HS-5 (cell line): ENCODE results near the gene PLA2G4F.

Experiments used
- DNase-seq: peaks from one replicate; pipeline ENCODE4 v3.0.0-alpha.2; 2012; ENCODE audit warnings: low read depth

PLA2G4F gene

DNA sequence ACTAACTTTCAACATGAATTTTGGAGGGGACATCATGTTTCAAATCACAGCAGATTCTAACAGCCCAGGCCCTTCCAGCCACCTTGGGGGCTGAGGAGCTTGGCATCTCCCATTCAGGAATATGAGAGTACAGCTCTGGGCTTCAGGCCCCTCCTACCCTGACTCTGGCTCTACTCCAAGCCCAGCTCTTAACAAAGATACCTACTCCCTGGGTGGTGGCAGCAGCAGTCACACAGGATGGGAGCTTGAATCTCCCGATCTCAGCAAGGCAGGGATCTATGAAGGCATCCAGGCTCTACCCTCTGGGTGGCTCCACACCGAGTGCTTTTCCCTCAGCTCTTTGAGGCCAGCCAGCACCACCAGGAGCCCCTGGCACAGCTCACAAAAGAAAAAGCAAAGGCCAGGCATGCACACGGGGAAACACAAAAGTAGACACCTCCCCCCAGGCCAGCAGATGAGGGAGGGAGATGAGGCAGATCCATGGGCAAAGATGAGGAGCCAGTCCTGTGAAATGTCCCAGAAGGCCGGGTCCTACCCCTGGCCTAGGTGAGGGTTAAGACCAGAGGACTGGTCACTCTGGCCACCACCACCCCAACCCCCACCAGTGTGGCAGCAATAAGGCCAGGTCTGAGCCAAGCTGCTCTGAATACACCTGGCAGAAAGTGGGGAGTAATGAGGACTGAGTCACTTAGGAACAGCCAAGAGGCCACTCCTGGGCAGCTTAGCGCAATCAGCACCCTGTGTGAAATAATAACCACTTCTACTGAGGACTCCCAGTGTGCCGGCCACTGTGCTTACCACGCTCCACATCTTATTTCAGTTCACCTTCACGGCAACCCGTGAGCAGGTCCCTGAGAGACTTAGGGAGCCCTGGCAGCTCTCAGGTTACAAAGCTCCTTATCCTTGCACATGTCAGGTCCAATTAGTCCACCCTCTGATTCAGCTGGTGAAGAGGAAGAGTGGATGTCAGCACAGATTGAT lies 24.3 kb downstream of the PLA2G4F start:
- no peak for DNase-seq

DNA sequence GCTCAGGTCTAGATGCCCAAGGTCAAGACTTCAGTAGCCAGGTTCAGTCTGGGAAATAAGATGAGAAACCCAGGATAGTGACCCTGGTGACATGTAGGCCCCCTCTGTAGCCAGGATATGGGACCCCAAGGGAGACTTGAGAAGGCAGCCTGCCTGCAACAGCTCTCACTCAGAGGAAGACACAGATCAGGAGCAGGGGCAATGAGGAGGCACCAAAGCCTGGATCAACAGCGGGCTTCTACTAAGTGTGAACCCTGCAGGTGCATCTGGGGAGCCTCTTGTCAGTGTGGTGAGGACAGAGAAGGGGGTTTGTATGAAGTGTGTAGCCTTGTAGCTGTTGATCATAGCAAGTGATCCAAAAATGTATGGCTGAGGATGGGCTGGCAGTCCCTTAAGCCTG lies 25.4 kb downstream of the PLA2G4F start:
- no peak for DNase-seq

DNA sequence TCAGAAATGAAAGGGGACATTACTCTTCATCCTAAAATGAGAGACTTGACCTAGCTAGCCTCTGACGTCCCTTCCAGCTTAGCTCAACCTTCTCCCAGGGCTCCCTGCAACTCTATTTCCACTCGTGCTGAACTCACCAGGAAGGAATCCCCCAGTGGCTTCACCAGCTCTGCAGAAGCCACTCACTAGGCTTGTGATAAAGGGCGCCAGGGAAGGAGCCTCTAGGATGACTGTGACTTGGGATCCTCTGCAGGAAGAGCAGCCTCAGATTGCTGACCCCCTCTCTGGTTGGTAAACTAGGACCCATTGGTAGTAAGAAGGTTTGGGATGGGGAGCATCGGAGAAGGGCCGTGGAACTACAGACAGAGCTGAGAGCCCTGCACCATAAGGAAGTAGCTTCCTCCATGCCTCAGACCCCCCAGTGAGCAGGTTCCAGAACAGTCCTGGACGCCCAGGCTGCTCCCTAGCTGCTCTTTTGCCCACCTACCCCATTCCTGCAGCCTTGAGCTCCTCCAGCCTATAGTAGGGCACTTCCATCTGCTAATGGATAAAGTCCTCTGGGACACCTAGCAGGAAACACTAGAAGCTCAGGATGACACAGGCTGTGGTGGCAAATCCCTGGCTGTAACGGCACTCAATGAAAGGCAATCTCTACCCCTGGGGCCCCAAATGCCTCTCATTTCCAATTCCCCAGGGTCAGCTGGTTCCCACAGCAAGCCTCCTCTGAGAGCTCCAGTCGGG lies 26.0 kb downstream of the PLA2G4F start:
- no peak for DNase-seq

DNA sequence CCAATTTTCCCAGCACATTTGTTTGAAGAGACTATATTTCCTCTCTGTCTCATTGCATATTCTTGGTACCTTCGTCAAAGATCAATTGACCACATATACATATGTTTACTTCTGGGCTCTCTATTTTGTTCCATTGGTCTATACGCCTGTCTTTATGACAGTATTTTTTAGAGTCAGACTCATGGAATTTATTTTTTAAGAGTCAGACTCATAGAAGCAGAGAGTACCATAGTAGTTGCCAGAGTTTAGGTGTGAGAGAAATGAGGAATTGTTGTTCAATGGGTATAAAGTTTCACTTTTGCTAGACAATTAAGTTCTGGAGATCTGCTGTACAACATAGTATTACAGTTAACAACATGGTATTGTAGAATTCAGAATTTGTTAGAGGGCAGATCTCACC lies 27.1 kb downstream of the PLA2G4F start:
- peak; percentile 25 for DNase-seq

DNA sequence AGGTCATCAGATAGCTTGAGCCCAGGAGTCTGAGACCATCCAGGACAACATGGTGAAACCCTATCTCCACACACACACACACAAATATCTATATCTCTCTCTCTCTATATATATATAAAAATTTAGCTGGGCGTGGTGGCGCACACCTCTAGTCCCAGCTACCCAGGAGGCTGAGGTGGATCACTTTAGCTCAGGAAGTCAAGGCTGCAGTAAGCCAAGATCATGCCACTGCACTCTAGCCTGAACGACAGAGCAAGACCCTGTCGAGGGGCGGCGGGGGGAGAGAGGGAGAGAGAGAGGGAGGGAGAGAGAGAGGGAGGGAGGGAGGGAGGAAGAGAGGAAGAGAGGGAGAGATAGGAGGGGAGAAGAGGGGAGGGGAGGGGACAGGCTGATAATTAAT lies 28.0 kb downstream of the PLA2G4F start:
- DNase-seq, result no peak

DNA sequence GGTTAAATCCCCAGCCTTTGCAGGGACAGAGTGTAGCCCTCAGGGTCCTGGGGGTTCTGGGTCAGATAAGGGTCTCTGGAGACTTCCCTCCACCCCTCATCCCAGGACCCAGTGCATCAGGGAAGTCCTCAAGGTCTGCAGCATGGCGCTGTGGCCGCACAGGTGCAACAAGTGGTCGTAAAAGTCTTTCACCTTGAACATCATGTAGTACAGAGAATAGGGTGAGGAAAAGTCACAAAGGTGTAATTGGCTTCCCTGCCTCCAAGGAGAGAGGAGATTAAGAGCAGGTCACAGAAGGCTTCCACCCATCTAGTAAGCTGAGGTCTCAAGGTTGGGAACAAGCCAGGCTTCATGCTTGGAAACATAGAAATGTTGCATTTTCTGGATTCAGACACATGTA lies 32.9 kb downstream of the PLA2G4F start:
- no peak for DNase-seq

GRCh38 chr15:42121682-42122081 lies 34.8 kb downstream of the PLA2G4F start:
- DNase-seq, result no peak

- DNase-seq, result no peak
Observed at GRCh38 chr15:42121021-42121420, 35.4 kb downstream of the PLA2G4F start.

DNA sequence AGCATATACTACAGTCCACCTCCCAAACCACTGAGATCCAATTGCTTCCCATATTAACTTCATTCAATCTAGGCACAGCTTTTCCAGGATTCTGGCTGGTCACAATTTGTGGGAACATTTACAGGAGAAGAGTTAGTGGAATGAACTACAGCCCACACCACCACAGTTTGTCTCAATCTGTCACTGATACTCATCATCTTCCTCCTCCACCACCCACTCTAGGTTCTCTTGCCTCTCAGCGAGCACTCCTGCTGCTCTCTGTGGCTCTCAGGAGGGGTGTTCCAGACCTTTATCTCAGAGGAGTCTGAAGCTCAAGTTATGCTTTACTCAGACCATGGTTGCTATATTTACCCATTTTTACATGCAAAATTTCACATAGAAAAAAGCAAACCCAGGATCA lies 36.2 kb downstream of the PLA2G4F start:
- no peak for DNase-seq

- DNase-seq, result no peak
Observed at GRCh38 chr15:42119446-42119760, 37.0 kb downstream of the PLA2G4F start.

DNA sequence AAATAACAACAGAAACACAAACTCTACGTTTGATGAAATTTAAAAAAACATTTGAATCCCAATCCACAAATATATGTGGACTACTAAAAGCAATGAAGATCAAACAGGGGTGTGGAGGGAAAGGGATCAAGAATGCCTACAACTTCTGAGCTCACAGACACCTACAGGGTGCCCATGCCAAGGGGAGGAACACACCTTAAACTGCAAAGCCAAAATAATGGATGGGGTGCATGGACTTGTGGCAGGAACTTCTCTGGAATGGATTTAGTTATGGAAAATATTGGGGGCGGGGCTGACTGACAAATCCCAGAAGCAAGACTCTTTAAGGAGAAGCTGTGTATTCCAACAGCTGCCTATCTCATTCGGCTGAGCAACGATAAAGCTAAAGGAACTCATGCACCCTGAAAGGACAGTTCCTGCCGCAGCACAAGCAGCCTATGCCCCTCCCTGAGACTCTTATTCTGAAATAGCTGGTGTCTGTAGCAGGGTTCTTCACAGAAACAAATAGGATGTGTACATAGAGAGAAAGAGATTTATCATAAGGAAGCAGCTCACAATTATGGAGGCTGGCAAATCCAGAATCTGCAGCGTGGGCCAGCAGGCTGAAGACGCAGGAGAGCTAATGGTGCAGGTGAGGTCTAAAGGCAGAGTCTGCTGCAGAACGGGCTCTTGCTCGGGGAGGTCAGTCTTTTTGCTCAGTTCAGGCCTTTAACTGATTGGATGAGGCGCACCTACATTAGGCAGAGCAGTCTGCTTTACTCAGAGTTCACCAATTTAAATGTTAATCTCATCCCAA lies 37.6 kb downstream of the PLA2G4F start:
- no peak for DNase-seq

- no peak for DNase-seq
Observed at GRCh38 chr15:42111924-42112323, 44.5 kb downstream of the PLA2G4F start.

DNA sequence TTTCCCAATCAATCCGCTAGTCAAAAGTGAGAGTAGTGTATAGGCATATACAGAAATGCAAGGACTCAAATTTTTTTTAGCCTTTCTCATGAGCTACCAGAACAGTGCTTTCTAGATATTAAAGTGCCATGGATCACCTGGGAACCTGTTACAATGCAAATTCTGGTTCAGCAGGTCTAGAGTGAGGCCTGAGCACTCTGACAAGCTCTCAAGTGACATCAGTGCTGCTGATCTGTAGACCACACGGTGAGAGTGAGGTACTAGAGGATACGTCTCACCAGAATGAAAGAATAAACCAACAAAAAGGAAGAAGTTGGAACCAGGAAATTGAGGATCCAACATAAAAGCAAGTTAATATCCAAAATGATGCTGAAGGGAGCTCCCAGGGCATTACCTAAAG lies 46.1 kb downstream of the PLA2G4F start:
- no peak for DNase-seq

DNA sequence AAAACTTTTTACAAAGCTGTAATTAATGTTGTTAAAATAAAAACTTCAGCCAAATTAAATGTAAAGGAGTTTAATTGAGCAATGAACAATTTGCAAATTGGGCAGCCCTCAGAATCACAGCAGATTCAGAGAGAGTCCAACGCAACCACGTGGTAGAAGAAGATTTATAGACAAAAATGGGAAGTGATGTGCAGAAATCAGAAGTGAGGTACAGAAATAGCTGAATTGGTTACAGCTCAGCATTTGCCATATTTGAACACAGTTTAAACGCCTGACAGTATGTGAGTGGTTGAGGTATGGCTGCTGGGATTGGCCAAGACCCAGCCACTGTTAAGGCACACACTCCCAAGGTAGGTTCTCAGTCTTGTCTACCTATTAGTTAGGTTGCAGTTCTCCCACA lies 47.6 kb downstream of the PLA2G4F start:
- no peak for DNase-seq

DNA sequence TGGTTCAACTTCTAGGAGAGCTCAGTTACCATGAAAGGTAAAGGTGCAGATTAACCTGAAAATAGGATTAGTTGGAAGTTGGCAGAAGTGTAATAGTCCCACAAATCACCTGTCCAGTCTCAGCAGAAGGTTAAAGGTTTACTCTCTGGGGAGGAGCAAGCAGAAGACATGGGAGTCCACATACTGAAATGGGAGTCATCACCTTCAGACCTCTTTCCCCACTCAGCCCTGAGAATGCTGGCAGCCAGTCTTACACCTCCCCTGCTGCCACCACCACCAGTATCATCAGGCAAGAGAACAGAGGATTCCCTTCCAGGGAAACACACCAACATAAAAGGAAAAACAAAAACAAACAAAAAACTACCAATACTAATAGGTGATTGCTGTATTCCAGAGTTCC lies 48.2 kb downstream of the PLA2G4F start:
- no peak for DNase-seq

DNA sequence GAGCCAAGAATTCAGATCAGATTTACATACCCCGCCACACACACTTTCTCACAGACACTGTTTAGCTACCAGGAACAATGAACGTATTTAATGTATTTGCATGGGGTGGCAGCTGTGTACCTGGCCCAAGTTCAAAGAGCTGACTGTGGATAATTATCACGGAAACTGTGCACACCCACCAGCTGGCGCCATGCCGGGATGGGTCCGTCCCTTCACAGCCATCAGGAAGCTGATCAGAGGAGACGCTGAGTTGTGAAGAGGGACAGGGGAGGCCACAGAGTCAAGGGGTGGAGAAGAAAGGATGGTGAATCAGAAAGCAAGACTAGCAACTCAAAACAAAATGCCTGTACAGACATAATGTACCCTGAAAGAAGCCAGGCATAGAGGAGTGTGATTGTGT lies 49.0 kb downstream of the PLA2G4F start:
- no peak for DNase-seq

DNA sequence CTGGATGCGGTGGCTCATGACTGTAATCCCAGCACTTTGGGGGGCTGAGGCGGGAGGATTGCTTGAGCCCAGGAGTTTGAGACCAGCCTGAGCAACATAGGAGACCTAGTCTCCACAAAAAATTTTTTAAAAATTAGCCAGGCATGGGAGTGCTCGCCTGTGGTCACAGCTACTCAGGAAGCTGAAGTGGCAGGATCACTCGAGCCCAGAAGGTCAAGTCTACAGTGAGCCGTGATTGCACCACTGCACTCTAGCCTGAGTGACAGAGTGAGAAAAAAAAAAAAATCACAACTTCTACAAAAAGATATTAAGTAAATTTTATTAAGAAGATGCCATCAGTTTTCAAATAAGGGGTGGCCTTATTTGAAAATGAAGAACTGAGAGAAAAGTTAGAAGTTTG lies 50.1 kb downstream of the PLA2G4F start:
- no peak for DNase-seq

DNA sequence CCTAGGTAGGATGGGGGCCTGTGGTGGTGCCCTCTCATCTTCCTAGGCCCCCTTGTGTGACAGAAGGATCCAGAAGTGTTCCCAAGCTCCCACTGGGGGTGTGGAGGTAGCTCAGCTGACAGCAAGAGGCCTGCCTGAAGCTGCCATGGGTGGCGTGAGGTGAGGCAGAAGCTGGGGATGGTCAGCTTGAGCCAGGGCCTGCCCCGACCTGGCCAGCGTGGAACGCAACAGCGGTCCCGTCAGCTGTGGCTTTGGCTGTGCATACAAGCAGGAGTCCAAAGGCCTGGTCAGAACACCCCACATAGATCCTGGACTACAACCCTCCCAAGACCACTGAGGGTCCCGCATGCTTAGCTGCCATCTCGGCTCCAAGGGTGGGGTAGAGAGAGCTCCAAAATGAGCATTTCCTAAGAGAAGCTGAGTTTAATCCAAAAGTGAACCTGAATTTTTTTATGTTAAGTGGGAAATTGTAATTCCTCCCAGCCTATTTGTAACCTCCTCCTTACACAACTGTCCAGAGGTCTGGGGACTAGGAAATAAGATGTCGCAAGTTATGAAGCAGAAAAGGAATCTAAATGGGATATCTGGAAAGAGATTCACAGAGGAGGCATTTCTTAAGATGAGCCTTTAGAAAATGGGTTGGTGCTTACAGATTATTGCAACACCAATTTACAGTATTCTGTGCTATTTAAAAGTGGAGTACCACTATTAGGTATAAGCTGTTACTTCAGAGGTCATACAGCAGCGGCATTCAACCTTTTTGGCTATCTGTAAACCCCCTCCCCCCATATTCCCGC lies 52.1 kb downstream of the PLA2G4F start:
- DNase-seq, result no peak

GRCh38 chr15:42102646-42103235 lies 53.7 kb downstream of the PLA2G4F start:
- DNase-seq, result peak; percentile 42

- DNase-seq, result no peak
Observed at GRCh38 chr15:42101861-42102260, 54.6 kb downstream of the PLA2G4F start.

- DNase-seq, result no peak
Observed at GRCh38 chr15:42100021-42100800, 56.2 kb downstream of the PLA2G4F start.
